Activated CD4-positive, alpha-beta T cell treated with anti-CD3 and anti-CD28 coated beads for 36 hours (primary cell): Measurements from ENCODE around the gene SPARC. TPM values are rescaled to one million over a fixed set of nuclear protein-coding genes. Genes with fewer than 3 reads are reported as not detected.
A peak's percentile ranks its signal among the peaks of the same experiment; 100 is the strongest.

Source experiments
- ATAC-seq: fragments of 200-7000 bp; cut with Tn5 transposase; one replicate; pipeline ENCODE4 v1.10.0; 2021; ENCODE audit warnings: mild to moderate bottlenecking, moderate library complexity
- CTCF ChIA-PET: fragments of 350-600 bp; sonication (Branson Sonifier 250); formaldehyde crosslinking; loops from one replicate; lab custom pipeline; 2021; ENCODE audit warnings: antibody characterized with exemption; lab: Charles Lee
- POLR2A ChIA-PET: fragments of 350-600 bp; sonication (Branson Sonifier 250); formaldehyde crosslinking; loops from one replicate; lab custom pipeline; 2021; ENCODE audit warnings: antibody characterized with exemption, inconsistent platforms; lab: Charles Lee
- DNase-seq: peaks from one replicate; pipeline ENCODE4 v3.0.0-alpha.2; 2020
- H3K27ac Mint-ChIP-seq: one replicate; pipeline ENCODE4 v1.8.0; 2021; ENCODE audit warnings: mixed read lengths
- H3K27me3 Mint-ChIP-seq: one replicate; pipeline ENCODE4 v1.8.0; 2021; ENCODE audit warnings: mixed read lengths
- H3K36me3 Mint-ChIP-seq: one replicate; pipeline ENCODE4 v1.8.0; 2021; ENCODE audit warnings: low read depth, mixed read lengths
- H3K4me1 Mint-ChIP-seq: one replicate; pipeline ENCODE4 v1.8.0; 2021; ENCODE audit warnings: mixed read lengths
- H3K4me3 Mint-ChIP-seq: one replicate; pipeline ENCODE4 v1.8.0; 2021; ENCODE audit warnings: mild to moderate bottlenecking, moderate library complexity, mixed read lengths
- H3K9me3 Mint-ChIP-seq: one replicate; pipeline ENCODE4 v1.8.0; 2021; ENCODE audit warnings: low read depth, mixed read lengths
- intact Hi-C, 2 experiments: fragments of 100-400 bp; cut with DNase I in 1 of 2; cut with micrococcal nuclease in 1 of 2; formaldehyde crosslinking; loops; one replicate each; pipeline versions ENCODE4 v1.14.2 to v1.15.1; 2022 to 2024; cut with DNase I, micrococcal nuclease
- total RNA-seq, 2 experiments: library from RNA; stranded (reverse); gene quantifications; one replicate each; pipeline ENCODE4 v1.2.3, GENCODE V29; 2021

SPARC gene
- total RNA-seq, 2 experiments from 2014 or later = 0.30 to 0.67 TPM

GRCh38 chr5:151719228-151720000 is 32.7 kb upstream of the SPARC start:
- Mint-ChIP-seq H3K27ac (no peak overlapping the region), H3K4me3 (no peak overlapping the region), H3K36me3 (no peaks in the 10 kb centered on the region), H3K4me1 (peaks cover 11% of the 10 kb centered on the region), H3K27me3 (no peaks in the 10 kb centered on the region), H3K9me3 (no peaks in the 10 kb centered on the region)
- ChIA-PET POLR2A (no interaction called here), CTCF (interaction anchor here (0.7 to 1.2 kb wide), 4 partner anchors 56 to 239 kb away, joined by 3 to 6 read pairs (median 4); no protein-coding TSS in a partner anchor)
- ATAC-seq (peak; percentile 36), DNase-seq (peak; percentile 59)
- intact Hi-C loops = loop anchor here in 1 of 2 experiments (1.0 kb wide), 2 partner anchors 60 to 219 kb away; no protein-coding TSS in a partner anchor

- POLR2A ChIA-PET = no interaction called here
- DNase-seq = no peak
- Mint-ChIP-seq H3K4me3 (no peak overlapping the region), H3K4me1 (peaks cover 11% of the 10 kb centered on the region), H3K27me3 (no peaks in the 10 kb centered on the region), H3K9me3 (no peaks in the 10 kb centered on the region), H3K27ac (no peak overlapping the region), H3K36me3 (no peaks in the 10 kb centered on the region)
- ATAC-seq = no peak
- CTCF ChIA-PET = interaction anchor here (0.7 to 1.2 kb wide), 5 partner anchors 44 to 238 kb away, joined by 3 to 5 read pairs (median 4); no protein-coding TSS in a partner anchor
- intact Hi-C loops = loop anchor here in 1 of 2 experiments (1.0 kb wide), 2 partner anchors 59 to 218 kb away; no protein-coding TSS in a partner anchor
Observed at GRCh38 chr5:151718646-151719045, 31.9 kb upstream of the SPARC start.

GRCh38 chr5:151718153-151718552 is 31.4 kb upstream of the SPARC start:
- ATAC-seq (no peak), DNase-seq (no peak)
- Mint-ChIP-seq H3K36me3 (no peaks in the 10 kb centered on the region), H3K4me1 (peaks cover 11% of the 10 kb centered on the region), H3K4me3 (no peak overlapping the region), H3K9me3 (no peaks in the 10 kb centered on the region), H3K27ac (no peak overlapping the region), H3K27me3 (no peaks in the 10 kb centered on the region)
- ChIA-PET CTCF (interaction anchor here (0.7 to 1.1 kb wide), 4 partner anchors 35 to 66 kb away, joined by 3 to 5 read pairs (median 4); no protein-coding TSS in a partner anchor), POLR2A (no interaction called here)
- intact Hi-C loops = no loop called here

GRCh38 chr5:151717416-151717815 is 30.7 kb upstream of the SPARC start:
- no peak for DNase-seq
- no peak overlapping the region for H3K4me3 Mint-ChIP-seq
- ChIA-PET POLR2A (no interaction called here), CTCF (interaction anchor here (0.7 to 1.1 kb wide), 3 partner anchors 35 to 65 kb away, joined by 3 to 5 read pairs (median 5); no protein-coding TSS in a partner anchor)
- H3K27ac Mint-ChIP-seq = no peak overlapping the region
- no peak for ATAC-seq
- peaks cover 11% of the 10 kb centered on the region for H3K4me1 Mint-ChIP-seq
- peaks cover 4% of the 10 kb centered on the region for H3K27me3 Mint-ChIP-seq
- intact Hi-C loops = no loop called here
- H3K36me3 Mint-ChIP-seq = peaks cover 2% of the 10 kb centered on the region
- H3K9me3 Mint-ChIP-seq = no peaks in the 10 kb centered on the region

GRCh38 chr5:151709109-151709735 is 22.5 kb upstream of the SPARC start:
- no peak for DNase-seq
- peaks cover 2% of the 10 kb centered on the region for H3K36me3 Mint-ChIP-seq
- H3K27ac Mint-ChIP-seq = no peak overlapping the region
- no peak overlapping the region for H3K4me3 Mint-ChIP-seq
- H3K27me3 Mint-ChIP-seq = peaks cover 8% of the 10 kb centered on the region
- H3K9me3 Mint-ChIP-seq = no peaks in the 10 kb centered on the region
- no peak for ATAC-seq
- peaks cover 2% of the 10 kb centered on the region for H3K4me1 Mint-ChIP-seq
- POLR2A ChIA-PET = no interaction called here
- CTCF ChIA-PET = interaction anchor here (0.6 to 1.1 kb wide), 2 partner anchors 26 to 57 kb away, joined by 4 read pairs; no protein-coding TSS in a partner anchor
- intact Hi-C loops = no loop called here

GRCh38 chr5:151708126-151708525 is 21.4 kb upstream of the SPARC start:
- ATAC-seq (no peak), DNase-seq (no peak)
- POLR2A ChIA-PET = no interaction called here
- peaks cover 2% of the 10 kb centered on the region for H3K36me3 Mint-ChIP-seq
- intact Hi-C loops = no loop called here
- no peaks in the 10 kb centered on the region for H3K9me3 Mint-ChIP-seq
- no peak overlapping the region for H3K4me3 Mint-ChIP-seq
- no peak overlapping the region for H3K27ac Mint-ChIP-seq
- peaks cover 8% of the 10 kb centered on the region for H3K27me3 Mint-ChIP-seq
- CTCF ChIA-PET = interaction anchor here (1.1 kb wide), 1 partner anchor 56 kb away, joined by 4 read pairs; no protein-coding TSS in a partner anchor
- peaks cover 2% of the 10 kb centered on the region for H3K4me1 Mint-ChIP-seq

- no peaks in the 10 kb centered on the region for H3K36me3 Mint-ChIP-seq
- H3K27me3 Mint-ChIP-seq = peaks cover 5% of the 10 kb centered on the region
- H3K4me3 Mint-ChIP-seq = no peak overlapping the region
- H3K9me3 Mint-ChIP-seq = no peaks in the 10 kb centered on the region
- ChIA-PET CTCF (interaction anchor here (0.9 kb wide), 1 partner anchor 45 kb away, joined by 3 read pairs; no protein-coding TSS in a partner anchor), POLR2A (no interaction called here)
- no peak overlapping the region for H3K27ac Mint-ChIP-seq
- ATAC-seq (no peak), DNase-seq (no peak)
- intact Hi-C loops = no loop called here
- peaks cover 2% of the 10 kb centered on the region for H3K4me1 Mint-ChIP-seq
Observed at GRCh38 chr5:151707567-151707966, 20.9 kb upstream of the SPARC start.

GRCh38 chr5:151706906-151707305 is 20.2 kb upstream of the SPARC start:
- peaks cover 5% of the 10 kb centered on the region for H3K27me3 Mint-ChIP-seq
- H3K9me3 Mint-ChIP-seq = no peaks in the 10 kb centered on the region
- POLR2A ChIA-PET = no interaction called here
- CTCF ChIA-PET = interaction anchor here (0.9 kb wide), 1 partner anchor 45 kb away, joined by 3 read pairs; no protein-coding TSS in a partner anchor
- ATAC-seq (no peak), DNase-seq (no peak)
- no peaks in the 10 kb centered on the region for H3K36me3 Mint-ChIP-seq
- H3K27ac Mint-ChIP-seq = no peak overlapping the region
- intact Hi-C loops = no loop called here
- no peak overlapping the region for H3K4me3 Mint-ChIP-seq
- H3K4me1 Mint-ChIP-seq = peaks cover 2% of the 10 kb centered on the region

- Mint-ChIP-seq H3K4me1 (no peaks in the 10 kb centered on the region), H3K4me3 (no peak overlapping the region), H3K36me3 (no peaks in the 10 kb centered on the region), H3K9me3 (no peaks in the 10 kb centered on the region), H3K27ac (no peak overlapping the region), H3K27me3 (peaks cover 2% of the 10 kb centered on the region)
- intact Hi-C loops = no loop called here
- no peak for ATAC-seq
- ChIA-PET CTCF (interaction anchor here (0.6 to 1.9 kb wide), 5 partner anchors 12 to 1522 kb away, joined by 3 to 6 read pairs (median 4); no protein-coding TSS in a partner anchor), POLR2A (no interaction called here)
- DNase-seq = no peak
Observed at GRCh38 chr5:151703780-151704179, 17.1 kb upstream of the SPARC start.

GRCh38 chr5:151703227-151703626 is 16.5 kb upstream of the SPARC start:
- DNase-seq = no peak
- H3K4me1 Mint-ChIP-seq = no peaks in the 10 kb centered on the region
- no peak overlapping the region for H3K27ac Mint-ChIP-seq
- intact Hi-C loops = no loop called here
- ATAC-seq = no peak
- CTCF ChIA-PET = interaction anchor here (0.6 to 1.9 kb wide), 4 partner anchors 12 to 1522 kb away, joined by 3 to 6 read pairs (median 4); no protein-coding TSS in a partner anchor
- H3K9me3 Mint-ChIP-seq = no peaks in the 10 kb centered on the region
- no peaks in the 10 kb centered on the region for H3K36me3 Mint-ChIP-seq
- POLR2A ChIA-PET = no interaction called here
- H3K4me3 Mint-ChIP-seq = no peak overlapping the region
- H3K27me3 Mint-ChIP-seq = peaks cover 2% of the 10 kb centered on the region

GRCh38 chr5:151700820-151701219 is 14.1 kb upstream of the SPARC start:
- no peak for DNase-seq
- no peak for ATAC-seq

More at GRCh38 chr5:151700820-151701219, 14.1 kb upstream of the SPARC start:
- H3K4me3 Mint-ChIP-seq = no peak overlapping the region
- H3K27me3 Mint-ChIP-seq = peaks cover 2% of the 10 kb centered on the region
- H3K27ac Mint-ChIP-seq = no peak overlapping the region
- CTCF ChIA-PET = no interaction called here
- POLR2A ChIA-PET = no interaction called here
- intact Hi-C loops = no loop called here
- H3K4me1 Mint-ChIP-seq = no peaks in the 10 kb centered on the region
- H3K36me3 Mint-ChIP-seq = no peaks in the 10 kb centered on the region
- H3K9me3 Mint-ChIP-seq = no peaks in the 10 kb centered on the region
